Endothelial cell of umbilical vein (primary cell): Measurements from ENCODE around the gene CRYBA4. TPM values are rescaled to one million over a fixed set of nuclear protein-coding genes. Genes with fewer than 3 reads are reported as not detected.

Experiments used
- BruUV-seq: library from RNA; stranded (reverse); fragments of 400-500 nt; replicated peaks from 2 replicates; lab custom pipeline; 2021; lab: Mats Ljungman, UMichigan
- CTCF ChIA-PET: fragments of 300-600, 350-600 bp; sonication (Branson Sonifier 250); formaldehyde crosslinking; loops from one replicate; lab custom pipeline; 2021; ENCODE audit warnings: antibody characterized with exemption, inconsistent platforms; lab: Charles Lee
- POLR2A ChIA-PET: fragments of 300-600, 350-600 bp; sonication (Branson Sonifier 250); formaldehyde crosslinking; loops from one replicate; lab custom pipeline; 2021; ENCODE audit warnings: antibody characterized with exemption, inconsistent platforms; lab: Charles Lee
- DNase-seq: peaks from one replicate; pipeline ENCODE4 v3.0.0-alpha.2; 2011; ENCODE audit warnings: low read depth, low spot score
- FAIRE-seq: peaks from 2 replicates; lab custom pipeline; 2011; peaks lifted over from hg19 to GRCh38; lab: Jason Lieb, UNC
- H2AFZ ChIP-seq: 2 replicates; pipeline ENCODE4 v1.6.0; 2012; ENCODE audit warnings: low read depth, low read length, control low read depth, inconsistent platforms
- H3K27ac ChIP-seq: 2 replicates; pipeline ENCODE4 v1.5.1; 2011; ENCODE audit warnings: low read depth, mild to moderate bottlenecking, control low read depth, low read length, moderate library complexity; ENCODE audit not compliant: insufficient read depth
- H3K27me3 ChIP-seq, 2 experiments: 2 replicates each; pipeline versions ENCODE4 v1.6.0 to v1.6.1; 2011; ENCODE audit warnings: low read length in 2 of 2, mixed read lengths in 1 of 2; ENCODE audit not compliant: control insufficient read depth in 2 of 2, insufficient read depth in 2 of 2
- H3K36me3 ChIP-seq, 2 experiments: 2 replicates in 1 of 2; 3 replicates in 1 of 2; pipeline ENCODE4 v1.5.1; 2011; ENCODE audit warnings: low read length in 2 of 2, mild to moderate bottlenecking in 1 of 2, moderate library complexity in 1 of 2; ENCODE audit not compliant: control insufficient read depth in 2 of 2, insufficient read depth in 2 of 2; ENCODE audit errors: extremely low read depth in 1 of 2
- H3K4me1 ChIP-seq: 3 replicates; pipeline ENCODE4 v1.5.1; 2011; ENCODE audit warnings: mild to moderate bottlenecking, low read length; ENCODE audit not compliant: control insufficient read depth, insufficient read depth; ENCODE audit errors: extremely low read depth
- H3K4me2 ChIP-seq: 2 replicates; pipeline ENCODE4 v1.6.1; 2011; ENCODE audit warnings: low read length, control low read depth, mixed read lengths; ENCODE audit not compliant: insufficient read depth
- H3K4me3 ChIP-seq, 3 experiments: fragments of 200-600 bp in 1 of 3; sonication (generic), shearing (Covaris generic) in 1 of 3; replicated peaks in 1 of 3; 2 replicates each; pipeline ENCODE4 v1.5.1; 2011 to 2016; ENCODE audit warnings: control low read depth in 3 of 3, low read length in 3 of 3, mild to moderate bottlenecking in 2 of 3, inconsistent platforms in 1 of 3, low read depth in 1 of 3, moderate library complexity in 1 of 3; ENCODE audit not compliant: insufficient read depth in 1 of 3
- H3K79me2 ChIP-seq: 2 replicates; pipeline ENCODE4 v1.6.0; 2012; ENCODE audit warnings: low read length, inconsistent platforms; ENCODE audit not compliant: control insufficient read depth, insufficient read depth
- H3K9ac ChIP-seq: replicated peaks from 2 replicates; pipeline ENCODE3; 2011; ENCODE audit warnings: low read length, control low read depth; ENCODE audit not compliant: insufficient read depth; ENCODE audit errors: extremely low read depth
- H3K9me1 ChIP-seq: replicated peaks from 3 replicates; pipeline ENCODE4 v1.6.0; 2011; ENCODE audit warnings: mild to moderate bottlenecking, low read length; ENCODE audit not compliant: control insufficient read depth, insufficient read depth; ENCODE audit errors: extremely low read depth
- H3K9me3 ChIP-seq: replicated peaks from 2 replicates; pipeline ENCODE4 v1.5.1; 2012; ENCODE audit warnings: low read length, inconsistent platforms; ENCODE audit not compliant: control insufficient read depth, insufficient read depth
- H4K20me1 ChIP-seq: replicated peaks from 2 replicates; pipeline ENCODE3; 2011; ENCODE audit warnings: mild to moderate bottlenecking, low read length; ENCODE audit not compliant: control insufficient read depth, insufficient read depth; ENCODE audit errors: extremely low read depth
- CTCF ChIP-seq, 2 donors: IDR thresholded peaks; 1 replicate in 1 of 2; 2 replicates in 1 of 2; pipeline ENCODE4 v1.5.1; 2011; ENCODE audit warnings: low read length in 2 of 2, mild to moderate bottlenecking in 2 of 2, moderate library complexity in 2 of 2, control low read depth in 1 of 2, inconsistent platforms in 1 of 2, low read depth in 1 of 2; ENCODE audit not compliant: insufficient read depth in 1 of 2; ENCODE audit errors: extremely low read depth in 1 of 2
- EZH2 ChIP-seq: IDR thresholded peaks from 2 replicates; pipeline ENCODE4 v1.6.1; 2012; ENCODE audit warnings: borderline replicate concordance, low read depth, mild to moderate bottlenecking, moderate library complexity, low read length, inconsistent platforms; ENCODE audit not compliant: severe bottlenecking
- FOS ChIP-seq: IDR thresholded peaks from 2 replicates; pipeline ENCODE4 v1.6.1; 2011; ENCODE audit warnings: mild to moderate bottlenecking, low read length, moderate library complexity, borderline replicate concordance; ENCODE audit not compliant: insufficient read depth
- GATA2 ChIP-seq: IDR thresholded peaks from 2 replicates; pipeline ENCODE4 v1.7.0; 2011; ENCODE audit warnings: low read depth, mild to moderate bottlenecking, moderate library complexity, mixed read lengths, low read length; ENCODE audit not compliant: insufficient read length, insufficient read depth
- JUN ChIP-seq: IDR thresholded peaks from 2 replicates; pipeline ENCODE4 v1.6.1; 2011; ENCODE audit warnings: borderline replicate concordance, low read depth; ENCODE audit not compliant: insufficient read length, insufficient read depth
- MAX ChIP-seq: IDR thresholded peaks from 2 replicates; pipeline ENCODE4 v1.6.1; 2011; ENCODE audit not compliant: insufficient read depth, insufficient read length
- MYC ChIP-seq: IDR thresholded peaks from one replicate; pipeline ENCODE4 v1.6.1; 2011; ENCODE audit warnings: mild to moderate bottlenecking, low read depth, low read length
- POLR2A ChIP-seq: IDR thresholded peaks from 2 replicates; pipeline ENCODE4 v1.6.1; 2012; ENCODE audit warnings: low read depth, mild to moderate bottlenecking, control low read depth, low read length
- POLR2AphosphoS5 ChIP-seq: IDR thresholded peaks from 2 replicates; pipeline ENCODE4 v1.6.1; 2012; ENCODE audit warnings: low read depth, mild to moderate bottlenecking, control low read depth, low read length, moderate library complexity; ENCODE audit not compliant: insufficient read depth
- dilution Hi-C: fragments of 300-500 bp; cut with MboI; formaldehyde crosslinking; loops from one replicate; pipeline ENCODE4 v1.15.0; 2019; ENCODE audit warnings: low sequenced_read_pairs; ENCODE audit not compliant: extremely low pct_ligation_motif_present
- intact Hi-C: fragments of 100-400 bp; cut with micrococcal nuclease; formaldehyde crosslinking; loops from one replicate; pipeline ENCODE4 v1.10.0; 2022
- polyA plus RNA-seq, 4 experiments: library from polyadenylated mRNA; depleted of rRNA in 3 of 4; stranded (reverse) in 3 of 4; unstranded in 1 of 4; fragments of >200 nt; gene quantifications; 2 replicates each; pipeline versions ENCODE4 v1.2.1 to v1.2.3, GENCODE V29; 2011 to 2012; ENCODE audit warnings: missing spikeins in 1 of 4
- total RNA-seq: library from RNA; stranded (reverse); gene quantifications from 2 replicates; pipeline ENCODE4 v1.2.3, GENCODE V29; 2021

Gene CRYBA4
- total and polyA plus RNA-seq, 2 donors (not counting 3 experiments of a cell fraction or from before 2014, with no cell fraction given), result not detected

DNA sequence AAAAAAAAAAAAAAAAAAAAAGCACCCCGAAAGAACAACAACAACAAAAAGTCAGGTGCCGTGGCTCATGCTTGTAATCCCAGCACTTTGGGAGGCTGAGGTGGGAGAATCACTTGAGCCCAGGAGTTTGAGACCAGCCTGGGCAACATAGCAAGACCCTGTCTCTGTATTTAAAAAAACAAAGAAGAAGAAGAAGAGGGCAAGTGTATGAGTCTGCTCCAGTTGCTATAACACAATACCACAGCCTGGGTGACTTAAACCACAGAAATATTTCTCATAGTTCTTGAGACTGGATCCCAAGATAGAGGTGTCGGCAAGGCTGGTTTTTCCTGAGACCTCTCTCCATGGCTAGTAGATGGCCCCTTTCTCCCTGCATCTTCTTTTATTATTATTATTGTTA, 12.4 kb downstream of the CRYBA4 start:
- Histone ChIP-seq H4K20me1 (no peaks in the 10 kb centered on the region), H3K27me3 (no peaks in the 10 kb centered on the region), H3K27ac (no peak overlapping the region), H3K4me3 (no peak overlapping the region), H3K36me3 (no peaks in the 10 kb centered on the region), H3K4me1 (peaks cover 8% of the 10 kb centered on the region), H3K9me3 (no peaks in the 10 kb centered on the region), H3K9me1 (no peaks in the 10 kb centered on the region), H2AFZ (no peak overlapping the region), H3K9ac (no peak overlapping the region), H3K4me2 (no peak overlapping the region), H3K79me2 (no peaks in the 10 kb centered on the region)
- no peak for DNase-seq
- dilution Hi-C loops (no loop called here), intact Hi-C loops (no loop called here)
- TF ChIP-seq EZH2 (no peak), MAX (no peak), FOS (no peak), JUN (no peak), CTCF (IDR thresholded peaks at IDR 0.05; ENCODE audit: extremely low read depth in 1 of 2, insufficient read depth in 1 of 2, low read depth in 1 of 2, low read length in 2 of 2) (no peak), POLR2A (no peak), GATA2 (no peak), MYC (no peak), POLR2AphosphoS5 (no peak)
- BruUV-seq, result no TSS peak
- ChIA-PET CTCF (interaction anchor here (1.6 kb wide), 1 partner anchor 17 kb away, joined by 3 read pairs; no protein-coding TSS in a partner anchor), POLR2A (no interaction called here)
- FAIRE-seq, result no peak
